ENCODE measurements around the gene NANOS2.

The NANOS2 gene

DNA sequence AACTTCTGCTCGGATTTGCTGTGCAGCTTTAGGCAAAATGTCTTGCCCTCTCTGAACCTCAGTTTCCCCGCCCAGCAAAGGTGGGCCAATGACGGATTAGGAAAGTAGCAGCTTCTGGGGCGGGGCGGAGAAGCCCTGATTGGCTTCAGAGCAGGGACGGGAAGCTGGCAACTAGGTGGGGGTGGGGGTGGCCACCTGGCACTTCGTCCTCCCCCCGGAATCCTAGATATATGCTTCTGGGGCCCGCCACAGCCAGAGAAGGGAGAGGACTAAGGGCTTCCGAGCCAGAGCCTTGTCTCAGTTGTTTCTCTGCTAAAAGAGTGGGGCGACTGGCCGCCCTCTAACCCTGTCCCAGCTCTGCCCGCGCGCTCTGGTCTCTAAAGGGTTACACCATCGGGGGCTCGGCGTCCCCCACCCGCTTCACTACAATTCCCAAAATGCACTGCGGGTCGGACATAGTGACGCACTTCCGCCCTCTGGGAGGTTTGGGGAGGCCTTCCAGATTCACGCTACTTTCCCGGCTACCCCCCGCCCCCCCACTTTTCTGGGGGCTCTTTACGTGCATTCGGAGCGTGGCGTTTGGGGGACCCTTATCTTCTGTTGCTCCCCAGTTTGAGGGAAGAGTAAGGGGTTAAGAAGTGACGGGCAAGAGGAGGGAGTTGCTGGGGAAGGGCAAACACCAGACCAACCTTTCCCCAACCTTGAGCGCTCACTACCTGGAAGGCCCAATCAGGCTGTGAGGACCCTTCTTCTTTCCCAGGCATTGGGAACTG lies 28.0 kb downstream of the NANOS2 start:
- TF ChIP-seq, protein P1, sequence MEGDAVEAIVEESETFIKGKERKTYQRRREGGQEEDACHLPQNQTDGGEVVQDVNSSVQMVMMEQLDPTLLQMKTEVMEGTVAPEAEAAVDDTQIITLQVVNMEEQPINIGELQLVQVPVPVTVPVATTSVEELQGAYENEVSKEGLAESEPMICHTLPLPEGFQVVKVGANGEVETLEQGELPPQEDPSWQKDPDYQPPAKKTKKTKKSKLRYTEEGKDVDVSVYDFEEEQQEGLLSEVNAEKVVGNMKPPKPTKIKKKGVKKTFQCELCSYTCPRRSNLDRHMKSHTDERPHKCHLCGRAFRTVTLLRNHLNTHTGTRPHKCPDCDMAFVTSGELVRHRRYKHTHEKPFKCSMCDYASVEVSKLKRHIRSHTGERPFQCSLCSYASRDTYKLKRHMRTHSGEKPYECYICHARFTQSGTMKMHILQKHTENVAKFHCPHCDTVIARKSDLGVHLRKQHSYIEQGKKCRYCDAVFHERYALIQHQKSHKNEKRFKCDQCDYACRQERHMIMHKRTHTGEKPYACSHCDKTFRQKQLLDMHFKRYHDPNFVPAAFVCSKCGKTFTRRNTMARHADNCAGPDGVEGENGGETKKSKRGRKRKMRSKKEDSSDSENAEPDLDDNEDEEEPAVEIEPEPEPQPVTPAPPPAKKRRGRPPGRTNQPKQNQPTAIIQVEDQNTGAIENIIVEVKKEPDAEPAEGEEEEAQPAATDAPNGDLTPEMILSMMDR (IDR thresholded peaks at IDR 0.05; ENCODE audit: unreplicated experiment in 3 of 3), result no peak
- no peaks in the 10 kb centered on the region for H3K27me3 Mint-ChIP-seq (ENCODE audit: low read depth)
- peak overlapping the region; percentile 92 to 94 (median 93) for H3K27ac Mint-ChIP-seq
- H3K4me1 Mint-ChIP-seq, result peaks cover 26% of the 10 kb centered on the region
- peak overlapping the region; percentile 94 to 97 (median 95) for H3K4me3 Mint-ChIP-seq
- H3K9me3 Mint-ChIP-seq, result no peaks in the 10 kb centered on the region
- peaks cover 9% of the 10 kb centered on the region for H3K36me3 Mint-ChIP-seq (ENCODE audit: low read depth)

DNA sequence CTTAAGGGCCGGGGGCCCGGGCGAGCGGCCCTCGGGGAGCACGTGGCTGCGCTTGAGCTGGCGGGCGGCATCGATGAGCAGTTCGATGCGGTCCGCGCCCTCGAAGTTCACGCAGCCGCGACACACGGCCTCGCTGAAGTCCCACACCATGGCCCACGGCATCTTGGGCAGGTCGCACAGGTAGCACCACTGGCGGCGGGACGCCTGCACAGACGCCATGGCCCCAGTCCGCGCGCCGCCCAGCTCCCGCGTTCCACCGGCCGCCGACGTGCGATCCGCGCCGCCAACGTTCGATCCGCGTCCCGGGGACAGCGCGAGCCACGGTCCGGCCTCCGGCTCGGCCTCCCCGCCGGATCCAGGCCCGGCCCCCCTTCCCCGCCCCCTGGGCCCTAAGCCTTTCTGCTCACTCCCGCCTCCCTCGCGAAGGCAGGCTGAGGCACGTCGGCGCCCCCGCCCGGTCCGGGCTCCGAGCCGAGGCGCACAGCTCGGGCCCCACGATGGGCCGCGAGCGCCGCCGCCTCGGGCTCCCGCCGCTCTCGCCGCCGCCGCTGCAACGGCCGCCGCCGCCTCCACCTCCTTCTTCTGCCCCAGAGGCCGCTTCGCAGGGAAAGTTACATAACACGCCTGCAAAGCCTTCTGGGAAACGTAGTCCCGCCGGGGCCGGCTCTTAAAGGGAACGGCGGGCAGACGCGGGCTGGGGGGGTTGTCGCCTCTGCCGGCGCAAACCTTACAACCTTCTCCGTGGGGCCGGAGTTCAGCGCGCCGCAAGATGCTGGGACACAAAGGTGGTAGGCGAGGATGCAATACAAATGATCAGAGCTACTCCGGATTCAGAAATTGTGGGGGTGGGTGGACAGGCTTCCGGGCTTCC lies 28.8 kb downstream of the NANOS2 start, which contains the start of gene IRF2BP1:
TSS of gene IRF2BP1 (minus strand) at position 586 of the 871 bp plus-strand sequence. CDS start at position 219, 367 bp downstream.
- peak within 1 kb of the TSS; percentile 94 to 97 (median 95) for H3K4me3 Mint-ChIP-seq
- peaks cover 9% of the 10 kb centered on the region for H3K36me3 Mint-ChIP-seq (ENCODE audit: low read depth)
- H3K27me3 Mint-ChIP-seq (ENCODE audit: low read depth), result peaks cover 3% of the 10 kb centered on the region
- no peaks in the 10 kb centered on the region for H3K9me3 Mint-ChIP-seq
- peak within 1 kb of the TSS; percentile 92 to 94 (median 93) for H3K27ac Mint-ChIP-seq
- H3K4me1 Mint-ChIP-seq, result peaks cover 33% of the 10 kb centered on the region
- TF ChIP-seq, protein P1 (IDR thresholded peaks at IDR 0.05; ENCODE audit: unreplicated experiment in 3 of 3), result no peak

DNA sequence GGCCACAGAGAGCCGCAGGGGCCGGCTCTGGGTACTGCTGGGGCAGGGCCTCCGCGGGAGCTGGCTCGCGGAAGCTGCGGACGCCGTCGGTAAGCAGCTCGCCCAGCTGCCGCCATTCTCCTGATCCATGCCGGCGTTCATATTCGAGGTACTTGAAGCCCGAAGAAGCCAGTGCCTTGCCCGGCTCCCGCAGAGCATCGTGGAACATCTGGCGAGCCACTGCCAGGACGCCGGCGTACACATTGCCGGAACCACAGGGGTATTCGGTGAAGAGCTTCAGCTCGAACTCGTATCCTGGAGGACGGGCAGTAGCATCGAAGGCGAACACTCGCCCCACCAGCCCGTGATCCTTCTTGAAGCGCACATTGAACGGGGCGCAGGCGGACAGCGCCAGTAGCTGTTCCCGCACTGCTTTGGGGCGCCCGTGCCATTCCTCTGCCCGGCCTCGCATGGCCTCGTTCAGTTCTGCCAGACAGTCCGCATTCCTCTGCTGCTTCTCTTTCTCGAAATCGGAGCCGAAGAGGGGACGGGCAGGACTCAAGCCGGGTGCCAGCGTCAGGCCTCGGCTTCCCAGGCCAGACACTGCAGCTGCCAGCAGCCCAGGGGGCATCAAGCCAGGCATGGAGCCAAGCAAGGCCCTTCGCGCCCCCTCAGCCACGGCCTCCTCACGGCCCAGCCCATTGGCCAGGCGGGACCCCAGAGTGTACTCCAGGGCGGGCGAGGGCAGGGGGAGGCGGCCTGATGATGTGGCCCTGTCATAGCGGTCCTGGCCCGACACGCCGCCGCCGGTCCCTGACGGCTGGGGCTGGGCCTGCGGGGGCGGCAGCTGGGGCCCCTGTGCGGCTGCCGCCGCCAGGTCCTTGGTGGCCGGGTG lies 29.7 kb downstream of the NANOS2 start:
- Mint-ChIP-seq H3K4me1 (peaks cover 33% of the 10 kb centered on the region), H3K4me3 (peak overlapping the region; percentile 66 to 80 (median 80)), H3K9me3 (no peaks in the 10 kb centered on the region), H3K27me3 (ENCODE audit: low read depth) (peaks cover 3% of the 10 kb centered on the region), H3K27ac (no peak overlapping the region), H3K36me3 (ENCODE audit: low read depth) (peaks cover 4% of the 10 kb centered on the region)
- TF ChIP-seq, protein P1 (IDR thresholded peaks at IDR 0.05; ENCODE audit: unreplicated experiment in 3 of 3), result no peak

DNA sequence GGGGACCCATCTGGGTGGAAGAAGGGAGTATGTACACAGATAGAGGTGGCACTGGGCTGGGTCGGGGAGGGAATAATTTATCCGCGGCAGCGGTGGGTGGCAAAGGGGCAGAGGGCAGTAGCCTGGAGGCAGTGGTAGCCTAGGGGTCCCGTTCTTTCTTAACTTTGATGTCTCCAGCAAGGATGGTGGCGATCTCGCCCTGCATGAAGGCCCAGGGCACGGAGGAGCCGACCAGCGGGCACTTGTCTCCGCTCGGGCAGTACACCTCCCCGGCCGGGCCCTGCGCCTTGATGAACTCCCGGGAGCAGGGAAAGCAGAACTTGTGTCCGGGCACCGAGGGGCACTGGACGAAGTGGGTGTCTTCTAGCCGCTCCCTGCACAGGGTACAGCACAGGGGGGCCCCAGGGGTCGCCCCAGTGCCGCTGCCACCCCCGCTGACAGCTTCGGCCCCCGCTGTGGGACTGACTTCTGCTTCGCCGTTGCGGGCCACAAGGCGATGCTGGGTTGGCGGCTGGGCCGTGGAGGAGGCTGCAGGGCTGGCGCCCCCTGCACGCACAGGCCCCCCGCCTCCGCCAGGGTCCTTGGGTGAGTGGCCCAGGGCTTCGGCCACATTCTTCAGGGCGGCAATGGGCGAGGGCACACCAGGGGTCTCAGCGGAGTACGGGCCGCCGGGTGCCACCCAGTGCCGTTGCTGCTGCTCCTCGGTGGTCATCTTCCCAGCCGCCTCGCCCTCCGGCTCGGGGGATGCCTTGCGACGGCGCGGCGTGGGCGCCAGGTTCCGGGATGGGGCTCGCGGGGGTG lies 30.5 kb downstream of the NANOS2 start:
- peaks cover 33% of the 10 kb centered on the region for H3K4me1 Mint-ChIP-seq
- no peak overlapping the region for H3K27ac Mint-ChIP-seq
- H3K9me3 Mint-ChIP-seq, result no peaks in the 10 kb centered on the region
- TF ChIP-seq, protein P1 (IDR thresholded peaks at IDR 0.05; ENCODE audit: unreplicated experiment in 3 of 3), result no peak
- peaks cover 4% of the 10 kb centered on the region for H3K36me3 Mint-ChIP-seq (ENCODE audit: low read depth)
- H3K4me3 Mint-ChIP-seq, result peak overlapping the region; percentile 82 to 88 (median 86)
- H3K27me3 Mint-ChIP-seq (ENCODE audit: low read depth), result peaks cover 3% of the 10 kb centered on the region

DNA sequence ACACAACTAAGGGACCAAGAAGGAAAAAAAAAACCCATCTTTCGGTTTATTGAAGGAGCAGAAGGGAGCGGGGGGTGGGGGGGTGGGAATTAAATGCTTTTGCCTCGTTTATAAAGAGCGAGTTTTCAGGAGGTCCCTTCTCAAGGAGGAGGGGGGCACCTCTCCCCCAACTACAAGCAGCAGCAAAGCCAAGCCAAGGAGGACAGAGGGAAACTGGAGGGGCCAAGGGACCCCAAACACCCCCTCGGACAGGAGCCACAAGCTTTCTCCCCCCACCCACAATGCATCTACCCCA lies 31.0 kb downstream of the NANOS2 start:
- H3K9me3 Mint-ChIP-seq, result no peaks in the 10 kb centered on the region
- H3K36me3 Mint-ChIP-seq (ENCODE audit: low read depth), result peaks cover 4% of the 10 kb centered on the region
- TF ChIP-seq, protein P1 (IDR thresholded peaks at IDR 0.05; ENCODE audit: unreplicated experiment in 3 of 3), result peak in 1 of 3 experiments; percentile 22
- H3K27me3 Mint-ChIP-seq (ENCODE audit: low read depth), result peaks cover 6% of the 10 kb centered on the region
- peak overlapping the region; percentile 54 to 91 (median 86) for H3K27ac Mint-ChIP-seq
- H3K4me3 Mint-ChIP-seq, result peak overlapping the region; percentile 82 to 88 (median 86)
- H3K4me1 Mint-ChIP-seq, result peaks cover 36% of the 10 kb centered on the region
